NCI-H2196 treated with DMSO at 0.1 percent for 48 hours (cell line): ENCODE results near the gene NHSL1.

ENCODE experiments used
- DNase-seq: peaks from one replicate; lab custom pipeline; 2025; ENCODE audit not compliant: unreplicated experiment; lab: John Stamatoyannopoulos, UW

NHSL1 gene

GRCh38 chr6:138468320-138469015 lies 30.8 kb downstream of the NHSL1 start:
- no peak for DNase-seq

- no peak for DNase-seq
Observed at GRCh38 chr6:138467901-138468300, 31.4 kb downstream of the NHSL1 start.

GRCh38 chr6:138465007-138465645 lies 34.2 kb downstream of the NHSL1 start:
- DNase-seq = no peak

- DNase-seq = no peak
Observed at GRCh38 chr6:138464085-138464484, 35.2 kb downstream of the NHSL1 start.

DNA sequence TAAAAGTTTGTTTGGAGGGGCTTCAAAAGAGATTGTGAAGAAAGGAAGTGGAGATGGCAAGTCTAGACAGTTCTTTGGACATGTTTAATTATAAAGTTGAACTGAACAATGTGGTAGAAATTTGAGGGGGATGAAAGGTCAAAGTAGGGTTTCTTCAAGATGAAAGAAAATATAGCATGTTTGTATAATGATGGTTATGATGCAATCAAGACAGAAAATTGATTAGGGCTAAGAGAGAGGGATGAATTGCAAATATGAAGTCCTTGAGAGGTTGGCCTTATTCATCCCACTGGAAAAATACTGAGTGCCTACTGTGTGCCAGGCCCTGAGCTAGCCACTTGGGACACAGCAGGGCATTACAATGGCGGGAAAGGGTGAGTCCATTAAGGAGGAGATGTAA lies 37.6 kb downstream of the NHSL1 start:
- no peak for DNase-seq

DNA sequence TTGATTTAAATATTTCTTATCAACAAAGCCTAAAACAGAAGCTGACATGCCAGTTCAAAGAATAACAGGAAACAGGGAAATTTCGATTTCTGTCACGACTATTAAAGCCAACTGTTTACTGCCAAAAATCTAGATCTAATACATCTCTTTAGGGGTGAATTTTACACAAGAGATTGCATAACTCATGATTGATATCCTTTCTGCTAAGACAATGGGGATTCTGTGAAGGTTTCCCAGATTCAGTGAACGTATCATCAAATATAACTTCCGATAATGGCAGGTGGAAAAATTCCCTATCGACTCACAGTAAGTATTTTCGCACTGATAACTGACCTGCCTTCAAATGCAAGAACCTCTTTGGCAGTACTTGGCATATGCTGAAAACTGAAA lies 42.9 kb downstream of the NHSL1 start:
- no peak for DNase-seq

- peak; percentile 32 for DNase-seq
Observed at GRCh38 chr6:138455746-138456400, 43.4 kb downstream of the NHSL1 start.

DNA sequence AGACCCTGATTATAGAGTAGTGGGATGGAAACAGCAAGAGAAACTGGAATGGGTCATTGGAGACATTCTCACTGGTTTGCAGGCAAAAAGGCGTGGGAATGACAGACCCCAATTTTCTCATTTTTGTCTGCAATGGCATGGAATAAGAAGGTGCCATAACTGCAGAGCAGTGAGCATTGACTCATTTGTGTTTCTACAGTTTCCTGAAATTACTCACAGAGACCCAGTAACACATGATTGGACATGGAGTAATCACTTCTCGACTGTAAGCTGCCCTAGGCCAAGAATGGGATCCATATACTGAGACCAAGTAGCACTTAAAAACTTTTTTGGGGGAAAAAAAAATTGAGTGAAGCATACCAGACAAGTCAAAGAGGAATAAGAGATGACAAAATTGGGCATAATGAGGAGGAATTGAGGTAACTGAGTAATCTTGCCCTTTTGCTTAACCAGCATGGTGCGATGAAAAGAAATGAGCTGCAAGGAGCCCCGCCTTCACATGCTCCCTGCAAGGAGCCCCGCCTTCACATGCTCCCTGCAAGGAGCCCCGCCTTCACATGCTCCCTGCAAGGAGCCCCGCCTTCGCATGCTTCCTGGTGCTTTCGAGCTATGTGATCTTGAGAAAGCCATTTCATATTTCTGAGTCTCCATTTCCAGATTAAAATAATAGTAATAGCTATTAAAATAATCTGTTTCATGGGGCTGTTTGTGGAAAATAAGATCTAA lies 44.1 kb downstream of the NHSL1 start:
- no peak for DNase-seq

GRCh38 chr6:138451043-138451442 lies 48.3 kb downstream of the NHSL1 start:
- no peak for DNase-seq

- DNase-seq = no peak
Observed at GRCh38 chr6:138450445-138450844, 48.8 kb downstream of the NHSL1 start.

GRCh38 chr6:138446821-138447220 lies 52.5 kb downstream of the NHSL1 start:
- DNase-seq = no peak

DNA sequence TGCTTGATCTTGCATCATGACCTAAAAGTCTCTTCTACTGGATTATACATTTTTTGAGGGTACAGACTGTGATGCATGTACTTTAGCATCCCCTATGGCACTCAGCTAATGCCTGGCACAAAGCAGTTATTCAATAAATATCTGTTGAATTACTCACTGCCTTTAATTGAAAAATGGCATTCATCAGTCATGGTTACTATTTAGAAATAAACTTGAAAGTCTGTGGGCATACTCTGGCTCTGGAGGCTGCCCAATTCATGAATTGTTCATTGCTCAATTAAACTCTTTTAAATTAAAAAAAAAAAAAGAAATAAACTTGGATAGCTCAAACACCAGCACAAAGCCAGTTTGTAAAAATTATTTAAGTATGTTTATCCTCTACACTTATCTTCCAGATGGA lies 55.3 kb downstream of the NHSL1 start:
- no peak for DNase-seq

DNA sequence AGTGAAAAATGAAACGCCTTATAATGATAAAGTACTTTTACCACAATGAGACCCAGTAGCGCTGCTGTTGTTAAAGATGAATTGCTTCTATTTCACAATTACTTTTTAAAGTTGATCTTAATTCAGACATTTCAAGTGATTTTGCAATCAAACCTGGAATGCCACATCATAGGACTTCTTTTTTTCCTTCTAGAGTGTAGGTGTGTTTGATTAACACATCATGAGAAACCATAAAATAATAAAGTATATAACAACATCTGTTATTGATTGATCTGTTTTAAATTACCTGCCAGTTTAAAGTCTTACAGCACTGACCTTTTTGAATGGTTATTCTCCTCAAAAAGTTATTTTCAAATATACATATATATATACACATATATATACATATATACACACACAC lies 56.6 kb downstream of the NHSL1 start:
- no peak for DNase-seq

- DNase-seq = no peak
Observed at GRCh38 chr6:138441965-138442364, 57.3 kb downstream of the NHSL1 start.

- no peak for DNase-seq
Observed at GRCh38 chr6:138440758-138441357, 58.4 kb downstream of the NHSL1 start.

DNA sequence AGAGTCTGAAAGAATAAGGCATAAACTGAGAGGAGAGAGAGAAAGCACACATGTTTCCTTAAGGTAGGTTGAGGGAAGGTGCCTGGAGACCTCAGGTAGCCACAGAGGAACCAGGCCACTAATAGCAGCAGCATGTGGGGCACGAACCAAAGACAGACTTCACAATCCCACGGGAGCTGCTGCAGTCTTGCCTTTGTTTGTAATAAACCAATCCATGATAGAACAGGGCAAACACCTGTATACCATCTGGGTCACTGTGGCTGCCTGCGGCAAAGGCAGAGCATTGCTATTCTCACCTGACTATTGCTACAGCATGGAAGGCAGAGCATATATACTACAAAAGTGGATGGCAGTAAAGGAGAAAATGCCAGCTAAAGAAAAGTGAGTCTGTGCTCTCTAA lies 59.0 kb downstream of the NHSL1 start:
- DNase-seq = no peak

DNA sequence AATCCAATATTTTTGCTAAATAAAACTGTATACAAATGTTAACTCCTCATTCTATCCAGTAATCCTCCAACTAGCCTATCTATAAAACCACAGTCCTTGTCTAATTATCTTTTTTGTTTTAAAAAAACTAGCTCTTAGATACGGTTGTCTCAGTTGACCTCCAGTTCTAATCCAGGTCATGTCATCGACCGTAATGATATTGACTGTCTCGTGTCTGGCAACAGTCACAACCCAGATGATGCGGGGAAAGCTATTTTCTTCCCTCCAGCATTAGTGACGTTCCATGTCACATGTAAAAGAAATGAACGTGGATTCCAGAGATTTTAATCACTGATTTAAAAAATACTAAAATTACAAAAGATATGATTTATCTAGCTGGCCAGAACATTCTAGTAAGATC lies 59.7 kb downstream of the NHSL1 start:
- no peak for DNase-seq

- no peak for DNase-seq
Observed at GRCh38 chr6:138434925-138435324, 64.4 kb downstream of the NHSL1 start.

DNA sequence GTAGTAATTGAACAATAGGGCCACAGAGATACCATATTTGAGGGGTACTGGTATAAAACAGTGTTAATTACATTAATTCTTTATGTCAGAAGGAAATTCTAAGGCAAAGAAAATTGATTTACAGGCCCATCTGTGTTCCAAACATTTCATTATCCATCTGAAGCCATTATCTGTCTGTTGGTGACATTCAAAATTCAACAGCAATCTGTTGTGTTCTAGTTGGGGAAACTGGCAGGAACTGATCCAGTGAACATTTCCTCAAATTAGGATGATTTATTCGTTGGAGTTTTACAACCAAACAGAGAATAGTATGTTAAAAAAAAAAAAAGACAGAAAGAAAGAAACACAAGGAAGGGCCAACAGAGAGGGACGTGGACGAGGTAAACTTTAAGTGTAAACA lies 65.2 kb downstream of the NHSL1 start:
- no peak for DNase-seq

- DNase-seq = no peak
Observed at GRCh38 chr6:138432063-138432356, 67.3 kb downstream of the NHSL1 start.

GRCh38 chr6:138431256-138432062 lies 67.8 kb downstream of the NHSL1 start:
- DNase-seq = no peak
